HepG2 (cell line): Measurements from ENCODE around the gene SYTL3. TPM values are rescaled to one million over a fixed set of nuclear protein-coding genes. Genes with fewer than 3 reads are reported as not detected.

Experiments used
- ARID2 ChIP-seq: sonication (generic); formaldehyde crosslinking; IDR thresholded peaks from 2 replicates; pipeline ENCODE4 v1.8.1; 2022; ENCODE audit warnings: mild to moderate bottlenecking, missing genetic modification reagents, borderline replicate concordance
- CBX5 ChIP-seq: sonication (generic); formaldehyde crosslinking; IDR thresholded peaks from 2 replicates; pipeline ENCODE4 v1.4.0; 2020; ENCODE audit warnings: missing genetic modification reagents, borderline replicate concordance
- ELF3 ChIP-seq: IDR thresholded peaks from 2 replicates; pipeline ENCODE4 v1.6.1; 2016; ENCODE audit warnings: missing genetic modification reagents, missing compliant biosample characterization
- FOXA3 ChIP-seq: IDR thresholded peaks from 2 replicates; pipeline ENCODE4 v1.6.1; 2016; ENCODE audit warnings: missing genetic modification reagents, missing compliant biosample characterization
- GATAD1 ChIP-seq: IDR thresholded peaks from 2 replicates; pipeline ENCODE4 v1.6.1; 2016; ENCODE audit warnings: missing genetic modification reagents, missing compliant biosample characterization
- JARID2 ChIP-seq: sonication (generic); formaldehyde crosslinking; IDR thresholded peaks from 2 replicates; pipeline ENCODE4 v1.8.1; 2023; ENCODE audit warnings: missing genetic modification reagents, inconsistent platforms; ENCODE audit not compliant: insufficient replicate concordance
- POLR2G ChIP-seq: fragments of 200-400 bp; formaldehyde crosslinking; IDR thresholded peaks from 2 replicates; pipeline ENCODE4 v1.6.1; 2018; ENCODE audit warnings: mild to moderate bottlenecking, low read depth, low read length, moderate library complexity
- SAFB2 ChIP-seq: sonication (generic); formaldehyde crosslinking; IDR thresholded peaks from 2 replicates; pipeline ENCODE4 v1.5.1; 2020; ENCODE audit warnings: missing genetic modification reagents, low read depth, mild to moderate bottlenecking, borderline replicate concordance
- SOX5 ChIP-seq: IDR thresholded peaks from 2 replicates; pipeline ENCODE4 v1.6.1; 2016; ENCODE audit warnings: borderline replicate concordance
- ZNF225 ChIP-seq: sonication (generic); formaldehyde crosslinking; IDR thresholded peaks from 2 replicates; pipeline ENCODE4 v1.4.0; 2020; ENCODE audit warnings: mild to moderate bottlenecking, missing genetic modification reagents
- ZNF431 ChIP-seq: sonication (generic); formaldehyde crosslinking; IDR thresholded peaks from 2 replicates; pipeline ENCODE4 v1.9.0; 2022; ENCODE audit warnings: missing genetic modification reagents, low read depth, mild to moderate bottlenecking, borderline replicate concordance
- ZNF546 ChIP-seq: sonication (generic); formaldehyde crosslinking; conservative IDR thresholded peaks from 2 replicates; pipeline ENCODE4 v1.8.1; 2023; ENCODE audit warnings: mild to moderate bottlenecking, missing genetic modification reagents
- ZNF558 ChIP-seq: sonication (generic); formaldehyde crosslinking; IDR thresholded peaks from 2 replicates; pipeline ENCODE4 v1.9.0; 2022; ENCODE audit warnings: mild to moderate bottlenecking, missing genetic modification reagents, borderline replicate concordance
- ZSCAN12 ChIP-seq: sonication (generic); formaldehyde crosslinking; IDR thresholded peaks from 2 replicates; pipeline ENCODE4 v1.9.0; 2021; ENCODE audit warnings: mild to moderate bottlenecking, missing genetic modification reagents
- polyA plus RNA-seq, 8 experiments: library from polyadenylated mRNA; depleted of rRNA in 3 of 8; stranded (reverse) in 7 of 8; unstranded in 1 of 8; fragments of >200 nt; fragmentation: Illumina TruSeq in 4 of 8; extraction: Trizol in 4 of 8; gene quantifications; 2 replicates each; pipeline versions ENCODE4 v1.2.1 to v1.2.3, GENCODE V29; 2011 to 2016; ENCODE audit warnings: low read depth in 4 of 8, missing spikeins in 1 of 8, mixed read lengths in 1 of 8; ENCODE audit not compliant: insufficient read depth in 1 of 8
- total RNA-seq, 5 experiments: library from RNA; depleted of rRNA; stranded (reverse); fragments of >200 nt; fragmentation: Illumina TruSeq; extraction: Trizol; gene quantifications; 2 replicates each; pipeline ENCODE4 v1.2.3, GENCODE V29; 2016; ENCODE audit warnings: low read depth in 1 of 5
- TF ChIP-seq, protein P1 (sequence below), 2 experiments: sonication (generic) in 1 of 2; formaldehyde crosslinking in 1 of 2; IDR thresholded peaks; 2 replicates each; pipeline versions ENCODE4 v1.6.1 to v1.9.0; 2014 to 2022; ENCODE audit warnings: antibody characterized with exemption in 1 of 2, borderline replicate concordance in 1 of 2, inconsistent platforms in 1 of 2, low read depth in 1 of 2, missing genetic modification reagents in 1 of 2
- TF ChIP-seq, protein P2 (sequence below): sonication (generic); formaldehyde crosslinking; IDR thresholded peaks from 2 replicates; pipeline ENCODE4 v1.4.0; 2020; ENCODE audit warnings: missing genetic modification reagents, mild to moderate bottlenecking, borderline replicate concordance
- TF ChIP-seq, protein P3 (sequence below): sonication (generic); formaldehyde crosslinking; IDR thresholded peaks from 2 replicates; pipeline ENCODE4 v1.8.1; 2023; ENCODE audit warnings: mild to moderate bottlenecking, inconsistent platforms, moderate library complexity, missing genetic modification reagents, borderline replicate concordance

The SYTL3 gene
- total and polyA plus RNA-seq, 2 of the 13 experiments (the other 11 are each of a cell fraction or from before 2014, with no cell fraction given) = 0.11 to 0.28 TPM

DNA sequence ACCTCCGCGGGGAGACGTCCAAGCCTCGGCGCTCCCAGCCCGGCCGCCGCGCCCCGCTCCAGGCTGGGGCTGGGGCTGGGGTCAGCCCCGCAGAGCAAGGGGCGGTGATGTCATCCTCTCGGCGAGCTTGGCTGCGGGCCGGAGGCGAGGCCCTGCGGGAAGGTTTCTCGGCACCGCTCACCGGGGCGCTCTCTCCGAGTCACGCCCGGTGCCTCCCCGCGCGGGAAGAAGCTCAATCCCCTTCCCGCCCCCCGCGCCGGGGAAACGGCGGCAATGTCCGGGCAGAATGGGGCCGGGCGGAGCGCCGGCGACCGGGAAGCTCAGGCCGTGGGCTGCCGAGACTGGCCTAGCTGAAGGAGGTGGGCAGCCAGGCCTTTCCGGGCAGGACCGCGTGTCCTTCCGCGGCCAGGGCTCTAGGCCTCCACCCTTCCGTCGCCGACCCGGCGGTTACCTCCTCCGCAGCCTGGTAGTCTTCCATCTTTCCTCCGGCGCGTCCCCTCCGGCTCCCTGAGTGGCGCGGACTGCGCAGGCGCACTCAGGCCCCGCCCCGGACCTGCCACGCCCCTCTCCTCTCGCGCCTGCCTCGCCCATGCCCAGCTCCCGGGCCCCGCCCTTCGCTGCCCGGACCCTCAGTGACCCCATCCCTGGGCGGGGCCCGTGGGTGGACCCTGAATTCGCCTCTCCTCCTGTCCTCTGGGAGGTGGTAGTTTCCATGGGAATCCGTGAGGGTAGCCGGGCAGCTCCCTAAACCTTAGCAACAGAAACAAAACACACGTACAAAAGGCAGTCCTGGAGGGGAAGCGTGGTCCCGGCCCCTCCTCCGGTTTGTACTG lies 5.4 kb upstream of the SYTL3 start, which contains the start of gene DYNLT1 (continued):
- no peak; the same call in 1 of the 2 replicates for TF ChIP-seq CBX5 (CRISPR knock-in tag)
- TF ChIP-seq POLR2G = peak; percentile 95
- TF ChIP-seq ELF3 = peak; percentile 1
- TF ChIP-seq ZNF558 (CRISPR knock-in tag) = peak; percentile 54; the same call in 1 of the 2 replicates
- peak; percentile 60; the same call in 1 of the 2 replicates for TF ChIP-seq ZNF225 (CRISPR knock-in tag)
- peak; percentile 80; the same call in 1 of the 2 replicates for TF ChIP-seq ARID2 (CRISPR knock-in tag)
- peak; percentile 48 for TF ChIP-seq SAFB2
- TF ChIP-seq ZSCAN12 (CRISPR knock-in tag) = no peak; the same call in 1 of the 2 replicates
- peak; percentile 61 for TF ChIP-seq GATAD1
- peak; percentile 28; the same call in 1 of the 2 replicates for TF ChIP-seq SOX5 (CRISPR knock-in tag)
- TF ChIP-seq, protein P1, sequence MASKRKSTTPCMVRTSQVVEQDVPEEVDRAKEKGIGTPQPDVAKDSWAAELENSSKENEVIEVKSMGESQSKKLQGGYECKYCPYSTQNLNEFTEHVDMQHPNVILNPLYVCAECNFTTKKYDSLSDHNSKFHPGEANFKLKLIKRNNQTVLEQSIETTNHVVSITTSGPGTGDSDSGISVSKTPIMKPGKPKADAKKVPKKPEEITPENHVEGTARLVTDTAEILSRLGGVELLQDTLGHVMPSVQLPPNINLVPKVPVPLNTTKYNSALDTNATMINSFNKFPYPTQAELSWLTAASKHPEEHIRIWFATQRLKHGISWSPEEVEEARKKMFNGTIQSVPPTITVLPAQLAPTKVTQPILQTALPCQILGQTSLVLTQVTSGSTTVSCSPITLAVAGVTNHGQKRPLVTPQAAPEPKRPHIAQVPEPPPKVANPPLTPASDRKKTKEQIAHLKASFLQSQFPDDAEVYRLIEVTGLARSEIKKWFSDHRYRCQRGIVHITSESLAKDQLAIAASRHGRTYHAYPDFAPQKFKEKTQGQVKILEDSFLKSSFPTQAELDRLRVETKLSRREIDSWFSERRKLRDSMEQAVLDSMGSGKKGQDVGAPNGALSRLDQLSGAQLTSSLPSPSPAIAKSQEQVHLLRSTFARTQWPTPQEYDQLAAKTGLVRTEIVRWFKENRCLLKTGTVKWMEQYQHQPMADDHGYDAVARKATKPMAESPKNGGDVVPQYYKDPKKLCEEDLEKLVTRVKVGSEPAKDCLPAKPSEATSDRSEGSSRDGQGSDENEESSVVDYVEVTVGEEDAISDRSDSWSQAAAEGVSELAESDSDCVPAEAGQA (IDR thresholded peaks at IDR 0.05; ENCODE audit: low read depth) = no peak; the same call in 1 of the 2 replicates
- TF ChIP-seq, protein P1 (CRISPR knock-in tag; IDR thresholded peaks at IDR 0.05; ENCODE audit: borderline replicate concordance) = peak; percentile 57; the same call in 1 of the 2 replicates
- TF ChIP-seq, protein P2, sequence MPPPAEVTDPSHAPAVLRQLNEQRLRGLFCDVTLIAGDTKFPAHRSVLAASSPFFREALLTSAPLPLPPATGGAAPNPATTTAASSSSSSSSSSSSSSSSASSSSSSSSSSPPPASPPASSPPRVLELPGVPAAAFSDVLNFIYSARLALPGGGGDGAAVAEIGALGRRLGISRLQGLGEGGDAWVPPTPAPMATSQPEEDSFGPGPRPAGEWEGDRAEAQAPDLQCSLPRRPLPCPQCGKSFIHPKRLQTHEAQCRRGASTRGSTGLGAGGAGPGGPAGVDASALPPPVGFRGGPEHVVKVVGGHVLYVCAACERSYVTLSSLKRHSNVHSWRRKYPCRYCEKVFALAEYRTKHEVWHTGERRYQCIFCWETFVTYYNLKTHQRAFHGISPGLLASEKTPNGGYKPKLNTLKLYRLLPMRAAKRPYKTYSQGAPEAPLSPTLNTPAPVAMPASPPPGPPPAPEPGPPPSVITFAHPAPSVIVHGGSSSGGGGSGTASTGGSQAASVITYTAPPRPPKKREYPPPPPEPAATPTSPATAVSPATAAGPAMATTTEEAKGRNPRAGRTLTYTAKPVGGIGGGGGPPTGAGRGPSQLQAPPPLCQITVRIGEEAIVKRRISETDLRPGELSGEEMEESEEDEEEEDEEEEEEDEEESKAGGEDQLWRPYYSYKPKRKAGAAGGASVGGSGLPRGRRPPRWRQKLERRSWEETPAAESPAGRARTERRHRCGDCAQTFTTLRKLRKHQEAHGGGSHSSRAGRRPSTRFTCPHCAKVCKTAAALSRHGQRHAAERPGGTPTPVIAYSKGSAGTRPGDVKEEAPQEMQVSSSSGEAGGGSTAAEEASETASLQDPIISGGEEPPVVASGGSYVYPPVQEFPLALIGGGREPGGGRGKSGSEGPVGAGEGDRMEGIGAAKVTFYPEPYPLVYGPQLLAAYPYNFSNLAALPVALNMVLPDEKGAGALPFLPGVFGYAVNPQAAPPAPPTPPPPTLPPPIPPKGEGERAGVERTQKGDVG (CRISPR knock-in tag) = peak; percentile 70; the same call in 1 of the 2 replicates
- peak; percentile 12; the same call in 1 of the 2 replicates for TF ChIP-seq FOXA3
- peak; percentile 87; the same call in 1 of the 2 replicates for TF ChIP-seq ZNF431 (CRISPR knock-in tag)
- TF ChIP-seq, protein P3, sequence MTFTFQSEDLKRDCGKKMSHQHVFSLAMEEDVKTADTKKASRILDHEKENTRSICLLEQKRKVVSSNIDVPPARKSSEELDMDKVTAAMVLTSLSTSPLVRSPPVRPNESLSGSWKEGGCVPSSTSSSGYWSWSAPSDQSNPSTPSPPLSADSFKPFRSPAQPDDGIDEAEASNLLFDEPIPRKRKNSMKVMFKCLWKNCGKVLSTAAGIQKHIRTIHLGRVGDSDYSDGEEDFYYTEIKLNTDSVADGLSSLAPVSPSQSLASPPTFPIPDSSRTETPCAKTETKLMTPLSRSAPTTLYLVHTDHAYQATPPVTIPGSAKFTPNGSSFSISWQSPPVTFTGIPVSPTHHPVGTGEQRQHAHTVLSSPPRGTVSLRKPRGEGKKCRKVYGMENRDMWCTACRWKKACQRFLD (CRISPR knock-in tag) = 0 out of 2 replicates have a peak, but pooled peaks have one; percentile 73
- TF ChIP-seq JARID2 (CRISPR knock-in tag) = peak; percentile 77
- TF ChIP-seq ZNF546 = peak; percentile 72
